H9 (cell line): Measurements from ENCODE around the gene GPX5. TPM values are rescaled to one million over a fixed set of nuclear protein-coding genes. Genes with fewer than 3 reads are reported as not detected.

Experiments used
- DNase-seq: peaks from one replicate; pipeline ENCODE4 v3.0.0-alpha.2; 2017
- H2AFZ ChIP-seq: one replicate; pipeline ENCODE4 v1.6.1; 2013; ENCODE audit warnings: mild to moderate bottlenecking, low read length, control low read depth, moderate library complexity
- H2AK5ac ChIP-seq: 2 replicates; pipeline ENCODE4 v1.6.1; 2013; ENCODE audit warnings: low read length, control low read depth, mixed read lengths; ENCODE audit not compliant: insufficient read length
- H2BK120ac ChIP-seq: one replicate; pipeline ENCODE4 v1.6.1; 2013; ENCODE audit warnings: low read depth, mild to moderate bottlenecking, low read length, control low read depth, inconsistent platforms; ENCODE audit not compliant: poor library complexity, severe bottlenecking
- H2BK12ac ChIP-seq: 2 replicates; pipeline ENCODE4 v1.6.1; 2013; ENCODE audit warnings: low read length, control low read depth, mixed read lengths, low read depth; ENCODE audit not compliant: insufficient read length
- H2BK15ac ChIP-seq: 2 replicates; pipeline ENCODE4 v1.6.1; 2013; ENCODE audit warnings: low read depth, low read length, control low read depth
- H2BK20ac ChIP-seq: one replicate; pipeline ENCODE4 v1.6.1; 2013; ENCODE audit warnings: low read depth, mild to moderate bottlenecking, low read length, control low read depth, inconsistent platforms; ENCODE audit not compliant: poor library complexity, severe bottlenecking
- H2BK5ac ChIP-seq: 2 replicates; pipeline ENCODE4 v1.6.1; 2013; ENCODE audit warnings: low read length, control low read depth, mixed read lengths; ENCODE audit not compliant: insufficient read length
- H3K14ac ChIP-seq: 2 replicates; pipeline ENCODE4 v1.6.1; 2013; ENCODE audit warnings: low read length, control low read depth; ENCODE audit not compliant: insufficient read depth
- H3K18ac ChIP-seq: 2 replicates; pipeline ENCODE4 v1.6.1; 2013; ENCODE audit warnings: low read depth, mild to moderate bottlenecking, mixed read lengths, low read length, control low read depth; ENCODE audit not compliant: insufficient read length
- H3K23ac ChIP-seq: 2 replicates; pipeline ENCODE4 v1.6.1; 2013; ENCODE audit warnings: low read length, control low read depth, mixed read lengths, low read depth; ENCODE audit not compliant: insufficient read length
- H3K23me2 ChIP-seq: 2 replicates; pipeline ENCODE4 v1.6.1; 2013; ENCODE audit warnings: low read depth, mild to moderate bottlenecking, mixed read lengths, low read length, control low read depth; ENCODE audit not compliant: insufficient read length, poor library complexity, severe bottlenecking
- H3K27ac ChIP-seq: 2 replicates; pipeline ENCODE4 v1.5.1; 2013; ENCODE audit warnings: low read length, control low read depth, mixed read lengths, low read depth; ENCODE audit not compliant: insufficient read length
- H3K27me3 ChIP-seq: 2 replicates; pipeline ENCODE4 v1.6.1; 2013; ENCODE audit warnings: low read length, control low read depth, inconsistent platforms; ENCODE audit not compliant: insufficient read depth
- H3K4ac ChIP-seq: 2 replicates; pipeline ENCODE4 v1.6.1; 2013; ENCODE audit warnings: low read depth, mild to moderate bottlenecking, control low read depth, inconsistent platforms, low read length, moderate library complexity
- H3K4me1 ChIP-seq: 2 replicates; pipeline ENCODE4 v1.6.1; 2013; ENCODE audit warnings: low read length, control low read depth, inconsistent platforms; ENCODE audit not compliant: insufficient read depth
- H3K4me2 ChIP-seq: 2 replicates; pipeline ENCODE4 v1.6.1; 2013; ENCODE audit warnings: low read length, control low read depth, mixed read lengths; ENCODE audit not compliant: insufficient read length, insufficient read depth
- H3K56ac ChIP-seq: 2 replicates; pipeline ENCODE4 v1.6.1; 2013; ENCODE audit warnings: low read depth, mild to moderate bottlenecking, mixed read lengths, low read length, control low read depth; ENCODE audit not compliant: insufficient read length
- H3K79me1 ChIP-seq: 2 replicates; pipeline ENCODE4 v1.6.1; 2013; ENCODE audit warnings: low read depth, mild to moderate bottlenecking, moderate library complexity, low read length, control low read depth, inconsistent platforms; ENCODE audit not compliant: insufficient read depth, poor library complexity, severe bottlenecking
- H3K79me2 ChIP-seq: 2 replicates; pipeline ENCODE4 v1.6.1; 2013; ENCODE audit warnings: low read length, control low read depth, inconsistent platforms; ENCODE audit not compliant: insufficient read depth
- H3K9ac ChIP-seq: 2 replicates; pipeline ENCODE4 v1.6.1; 2013; ENCODE audit warnings: low read length, control low read depth, mixed read lengths; ENCODE audit not compliant: insufficient read length; ENCODE audit errors: extremely low read depth
- H3K9me3 ChIP-seq: one replicate; pipeline ENCODE4 v1.6.1; 2013; ENCODE audit warnings: low read depth, low read length, inconsistent platforms; ENCODE audit not compliant: control insufficient read depth
- H3T11ph ChIP-seq: one replicate; pipeline ENCODE4 v1.6.1; 2013; ENCODE audit warnings: mild to moderate bottlenecking, low read length, control low read depth, inconsistent platforms
- H4K20me1 ChIP-seq: one replicate; pipeline ENCODE4 v1.6.1; 2013; ENCODE audit not compliant: control insufficient read depth, insufficient read length, insufficient read depth
- H4K5ac ChIP-seq: 2 replicates; pipeline ENCODE4 v1.6.1; 2013; ENCODE audit warnings: low read depth, mild to moderate bottlenecking, mixed read lengths, low read length, control low read depth; ENCODE audit not compliant: insufficient read length
- H4K8ac ChIP-seq: replicated peaks from 2 replicates; pipeline ENCODE4 v1.6.1; 2013; ENCODE audit warnings: low read length, control low read depth, mixed read lengths, low read depth; ENCODE audit not compliant: insufficient read length
- H4K91ac ChIP-seq: 2 replicates; pipeline ENCODE4 v1.6.1; 2013; ENCODE audit warnings: low read depth, mild to moderate bottlenecking, moderate library complexity, mixed read lengths, low read length, control low read depth; ENCODE audit not compliant: insufficient read length
- H3K27ac Mint-ChIP-seq, 3 experiments: 2 replicates in 2 of 3; 3 replicates in 1 of 3; pipeline ENCODE4 v1.8.0; 2020 to 2021; ENCODE audit warnings: mixed read lengths in 3 of 3, mild to moderate bottlenecking in 1 of 3, moderate library complexity in 1 of 3
- H3K27me3 Mint-ChIP-seq: 2 replicates; pipeline ENCODE4 v1.8.0; 2021; ENCODE audit warnings: low read depth, mild to moderate bottlenecking, moderate library complexity, mixed read lengths
- H3K36me3 Mint-ChIP-seq, 3 experiments: 2 replicates in 2 of 3; 3 replicates in 1 of 3; pipeline ENCODE4 v1.8.0; 2020 to 2021; ENCODE audit warnings: low read depth in 3 of 3, mixed read lengths in 3 of 3; ENCODE audit not compliant: insufficient read depth in 1 of 3
- H3K4me1 Mint-ChIP-seq, 2 experiments: 2 replicates each; pipeline ENCODE4 v1.8.0; 2020; ENCODE audit warnings: mixed read lengths in 2 of 2
- H3K4me3 Mint-ChIP-seq, 2 experiments: 2 replicates in 1 of 2; 3 replicates in 1 of 2; pipeline ENCODE4 v1.8.0; 2020 to 2021; ENCODE audit warnings: mild to moderate bottlenecking in 2 of 2, mixed read lengths in 2 of 2, moderate library complexity in 1 of 2
- H3K9me3 Mint-ChIP-seq, 2 experiments: 2 replicates in 1 of 2; 3 replicates in 1 of 2; pipeline ENCODE4 v1.8.0; 2020; ENCODE audit warnings: mild to moderate bottlenecking in 2 of 2, mixed read lengths in 2 of 2, moderate library complexity in 1 of 2
- WGBS: extraction: QIAGEN DNeasy Blood & Tissue Kit; methylation state at CpG from one replicate; pipeline ENCODE4 v1.1.7; 2013; ENCODE audit warnings: missing lambda C conversion rate, low lambda C conversion rate, mixed read lengths; ENCODE audit not compliant: insufficient read length; ENCODE audit errors: extremely low coverage; 5-methylcytosine and 5-hydroxymethylcytosine counted together
- total RNA-seq: library from RNA; stranded (reverse); gene quantifications from 2 replicates; pipeline ENCODE4 v1.2.1, GENCODE V29; 2021
- TF ChIP-seq, protein P1 (sequence below): fragments of 200-600 bp; sonication (generic); conservative IDR thresholded peaks from 3 replicates; pipeline ENCODE4 v1.8.0; 2021; ENCODE audit warnings: antibody characterized with exemption, mild to moderate bottlenecking

The GPX5 gene
- total RNA-seq, 1 experiment from 2014 or later = not detected

DNA sequence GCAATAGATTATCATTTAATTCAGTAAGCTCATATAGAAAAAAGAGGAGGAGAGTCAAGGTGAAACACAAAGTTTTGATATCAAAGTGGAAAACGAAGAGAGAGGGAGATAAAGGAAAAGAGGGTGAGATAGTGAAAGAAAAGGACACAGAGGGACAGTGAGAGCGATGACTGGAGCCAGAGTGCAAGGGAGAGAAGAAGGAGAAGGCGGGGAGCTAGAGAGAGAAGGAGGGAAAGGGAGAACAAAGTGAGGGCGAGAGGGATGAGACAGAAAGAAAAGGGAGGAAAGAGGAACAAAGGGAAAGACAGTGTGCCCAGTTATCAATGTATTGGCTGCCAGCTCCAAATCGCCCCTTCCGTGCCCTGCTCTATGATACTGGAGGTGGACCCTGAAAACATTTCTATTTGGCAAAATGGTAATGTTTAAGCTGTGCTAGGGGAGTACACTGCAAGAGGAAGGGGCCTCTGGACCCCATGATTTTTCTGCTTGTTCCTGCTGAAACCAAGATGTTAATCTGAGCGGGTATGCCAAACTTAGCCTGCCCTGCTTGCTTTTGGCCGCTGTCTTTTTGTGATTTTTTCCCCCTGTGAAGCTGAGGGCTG, 27.8 kb downstream of the GPX5 start:
- Histone ChIP-seq H4K8ac (no peak overlapping the region), H3K4ac (no peak overlapping the region), H2BK5ac (no peak overlapping the region), H3K9me3 (no peaks in the 10 kb centered on the region), H3K27me3 (no peaks in the 10 kb centered on the region; the same call in 1 of the 2 replicates), H3K18ac (no peak overlapping the region), H3K14ac (no peak overlapping the region), H3K9ac (no peak overlapping the region), H3K27ac (no peak overlapping the region), H3K56ac (no peak overlapping the region), H3T11ph (no peak overlapping the region), H2BK15ac (no peak overlapping the region), H3K4me1 (no peaks in the 10 kb centered on the region), H2BK120ac (no peak overlapping the region), H3K79me1 (no peaks in the 10 kb centered on the region), H3K79me2 (no peaks in the 10 kb centered on the region), H2AFZ (no peak overlapping the region), H3K23me2 (no peaks in the 10 kb centered on the region), H2AK5ac (no peak overlapping the region), H2BK12ac (no peak overlapping the region), H3K23ac (no peak overlapping the region), H2BK20ac (no peak overlapping the region), H3K4me2 (peak overlapping the region; percentile 20), H4K91ac (no peak overlapping the region), H4K5ac (no peak overlapping the region), H4K20me1 (no peaks in the 10 kb centered on the region)
- DNase-seq = no peak
- WGBS = no CpG with 5 or more reads among the region's 8 CpGs
- Mint-ChIP-seq H3K36me3 (no peaks in the 10 kb centered on the region), H3K4me3 (peak overlapping the region in 1 of 2 experiments; percentile 1; a peak in 2 of 5 replicates), H3K9me3 (no peaks in the 10 kb centered on the region), H3K4me1 (peaks cover 9 to 15% of the 10 kb centered on the region in 2 experiments), H3K27me3 (peaks cover 33% of the 10 kb centered on the region), H3K27ac (no peak overlapping the region)
- TF ChIP-seq, protein P1, sequence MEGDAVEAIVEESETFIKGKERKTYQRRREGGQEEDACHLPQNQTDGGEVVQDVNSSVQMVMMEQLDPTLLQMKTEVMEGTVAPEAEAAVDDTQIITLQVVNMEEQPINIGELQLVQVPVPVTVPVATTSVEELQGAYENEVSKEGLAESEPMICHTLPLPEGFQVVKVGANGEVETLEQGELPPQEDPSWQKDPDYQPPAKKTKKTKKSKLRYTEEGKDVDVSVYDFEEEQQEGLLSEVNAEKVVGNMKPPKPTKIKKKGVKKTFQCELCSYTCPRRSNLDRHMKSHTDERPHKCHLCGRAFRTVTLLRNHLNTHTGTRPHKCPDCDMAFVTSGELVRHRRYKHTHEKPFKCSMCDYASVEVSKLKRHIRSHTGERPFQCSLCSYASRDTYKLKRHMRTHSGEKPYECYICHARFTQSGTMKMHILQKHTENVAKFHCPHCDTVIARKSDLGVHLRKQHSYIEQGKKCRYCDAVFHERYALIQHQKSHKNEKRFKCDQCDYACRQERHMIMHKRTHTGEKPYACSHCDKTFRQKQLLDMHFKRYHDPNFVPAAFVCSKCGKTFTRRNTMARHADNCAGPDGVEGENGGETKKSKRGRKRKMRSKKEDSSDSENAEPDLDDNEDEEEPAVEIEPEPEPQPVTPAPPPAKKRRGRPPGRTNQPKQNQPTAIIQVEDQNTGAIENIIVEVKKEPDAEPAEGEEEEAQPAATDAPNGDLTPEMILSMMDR = no peak
